Stimulated activated CD4-positive, alpha-beta T cell treated with anti-CD3 and anti-CD28 coated beads, Interleukin-2, amount 100 ng/mL, for 24 hours (primary cell): ENCODE measurements around the gene SFTPD.
A peak's percentile ranks its signal among the peaks of the same experiment; 100 is the strongest.
"Not testable (repeated sequence)": the region's sequence is repeated elsewhere in the genome, so short reads cannot be mapped to it uniquely, and the experiment has no call there.

Experiments used
- DNase-seq, 2 donors: peaks; one replicate each; pipeline ENCODE4 v3.0.0-alpha.2; 2020

SFTPD gene

DNA sequence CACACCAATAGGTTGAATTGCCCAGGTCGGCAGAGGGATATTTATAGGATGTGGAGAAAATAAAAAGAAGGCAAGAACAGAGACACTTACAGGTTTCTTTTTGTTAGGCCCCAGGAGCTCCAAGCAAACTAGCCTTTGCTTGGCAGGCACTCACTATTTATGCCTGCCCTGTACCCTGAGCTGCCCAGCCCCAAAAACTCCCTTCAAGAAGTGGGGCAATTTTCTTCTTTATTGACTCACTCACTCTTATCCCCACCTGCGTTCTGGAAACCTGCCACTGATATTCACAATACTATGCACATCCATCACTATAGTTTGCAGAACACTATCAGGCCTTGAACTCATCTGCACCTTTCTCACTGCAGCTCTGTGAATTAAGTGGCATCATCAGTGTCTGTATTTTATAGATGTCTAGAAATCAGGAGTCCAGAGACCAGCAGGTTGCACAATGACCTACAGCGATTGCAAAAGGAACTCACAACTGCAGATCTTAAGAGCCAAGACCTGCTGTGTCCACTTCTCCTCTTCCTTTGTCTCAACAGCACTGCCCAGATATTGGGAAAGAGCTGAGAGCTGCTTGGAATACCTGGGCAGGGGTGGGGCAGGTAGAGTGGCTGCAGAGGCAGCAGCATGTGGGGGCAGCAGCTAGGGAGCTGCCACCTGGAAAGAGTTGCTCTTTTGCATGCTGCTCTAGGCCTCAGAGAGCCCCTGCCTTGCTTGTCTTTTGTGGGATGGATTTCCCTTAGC, at the start of gene SFTPD:
Gene SFTPD, minus strand, starts transcription at position 130 of the 747 bp plus-strand sequence. CDS start 2,446 bp downstream, outside the sequence.
- no peak for DNase-seq

DNA sequence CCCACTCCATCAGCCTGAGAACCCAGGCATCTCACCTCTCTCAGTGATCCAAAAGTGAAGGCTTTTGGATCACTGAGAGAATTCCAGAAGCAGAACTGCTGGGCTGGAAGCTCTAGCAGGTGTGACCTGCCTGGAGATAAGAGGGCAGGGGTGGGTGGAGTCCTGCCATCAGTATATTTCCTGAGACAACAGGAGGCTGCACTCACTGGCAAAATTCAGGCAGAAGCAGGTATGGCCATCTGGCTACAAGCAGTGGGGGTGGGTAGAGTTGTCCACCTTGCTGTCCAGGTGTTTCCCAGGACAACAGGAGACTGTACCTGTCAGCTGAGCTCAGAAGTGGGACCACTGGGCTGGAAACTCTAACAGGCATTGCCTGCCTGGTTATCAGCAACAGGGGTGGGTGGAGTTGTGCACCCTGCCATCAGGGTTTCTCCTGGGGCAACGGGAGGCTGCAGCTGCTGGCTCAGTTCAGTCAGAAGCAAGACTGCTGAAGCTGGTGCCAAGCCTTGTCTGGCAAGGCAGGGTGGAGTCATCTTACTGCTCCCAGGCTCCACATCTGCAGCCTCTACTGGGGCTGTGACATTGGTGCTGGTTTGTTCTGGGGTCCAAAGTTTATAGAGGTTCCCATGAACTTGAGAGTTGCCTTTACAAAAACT, 47.2 kb upstream of the SFTPD start:
- DNase-seq: no peak

GRCh38 chr10:79994556-79994955, 45.7 kb upstream of the SFTPD start:
- no peak for DNase-seq

GRCh38 chr10:79988199-79988598, 39.3 kb upstream of the SFTPD start:
- DNase-seq: not testable (repeated sequence)

- not testable (repeated sequence) for DNase-seq
These were observed 37.8 kb upstream of the SFTPD start for GRCh38 chr10:79986661-79987060.

DNA sequence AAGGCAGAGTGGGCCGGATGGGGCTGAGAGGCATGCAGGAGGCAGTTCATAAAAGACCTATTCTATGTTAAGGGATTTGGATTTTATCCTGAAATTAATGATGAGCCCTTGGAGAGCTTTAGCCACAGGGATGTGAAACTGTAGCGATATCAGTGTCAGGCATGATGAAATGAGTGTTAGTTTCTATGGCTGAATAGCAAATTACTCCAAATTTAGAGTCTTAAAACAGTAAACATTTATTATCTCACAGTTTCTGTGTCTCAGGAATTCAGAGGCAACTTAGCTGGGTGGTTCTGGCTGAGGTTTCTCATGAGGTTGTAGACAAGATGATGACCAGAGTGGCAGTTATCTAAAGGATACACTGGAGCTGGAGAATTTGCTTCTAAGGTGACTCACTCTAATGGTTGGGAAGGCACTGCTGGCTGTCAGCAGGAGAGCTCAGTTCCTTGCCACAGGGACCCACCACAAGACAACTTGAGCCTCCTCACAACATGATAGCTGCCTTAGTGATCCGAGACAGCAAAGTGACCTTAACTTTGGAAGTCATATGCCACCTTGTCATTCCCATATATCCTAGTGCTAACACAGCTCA, 36.7 kb upstream of the SFTPD start:
- no peak for DNase-seq

- DNase-seq: peak; percentile 29 to 62
These were observed 35.9 kb upstream of the SFTPD start for GRCh38 chr10:79984851-79985250.

DNA sequence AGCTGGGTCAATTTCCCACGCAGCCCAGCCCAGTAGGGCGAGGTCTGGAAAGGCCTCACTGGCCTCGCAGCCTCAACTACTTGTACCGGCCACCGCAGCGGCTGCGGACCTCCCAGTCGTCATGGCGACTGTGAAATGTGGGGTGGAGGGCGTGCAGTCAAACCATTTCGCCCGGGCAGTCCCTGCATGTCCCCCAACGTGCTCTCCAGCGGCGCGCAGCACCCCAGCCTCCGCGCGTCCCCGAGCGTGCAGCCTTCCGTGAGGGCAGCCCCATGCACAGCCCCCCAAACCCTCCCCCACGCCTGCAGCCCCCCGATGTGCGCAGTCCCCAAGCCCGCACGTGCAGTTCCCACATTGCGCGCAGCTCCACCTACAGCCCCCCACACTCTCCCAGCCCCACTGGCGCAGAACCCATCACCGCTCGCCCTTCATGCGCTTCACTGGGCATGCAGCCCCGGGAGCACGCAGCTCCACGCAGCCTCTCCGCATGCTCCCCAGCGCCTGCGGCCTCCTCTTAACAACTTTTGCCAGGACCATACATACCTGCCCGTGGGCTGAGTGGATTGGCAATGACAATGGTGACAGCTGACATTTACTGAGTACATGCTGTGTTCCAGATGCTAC, 34.5 kb upstream of the SFTPD start:
- DNase-seq: no peak

DNA sequence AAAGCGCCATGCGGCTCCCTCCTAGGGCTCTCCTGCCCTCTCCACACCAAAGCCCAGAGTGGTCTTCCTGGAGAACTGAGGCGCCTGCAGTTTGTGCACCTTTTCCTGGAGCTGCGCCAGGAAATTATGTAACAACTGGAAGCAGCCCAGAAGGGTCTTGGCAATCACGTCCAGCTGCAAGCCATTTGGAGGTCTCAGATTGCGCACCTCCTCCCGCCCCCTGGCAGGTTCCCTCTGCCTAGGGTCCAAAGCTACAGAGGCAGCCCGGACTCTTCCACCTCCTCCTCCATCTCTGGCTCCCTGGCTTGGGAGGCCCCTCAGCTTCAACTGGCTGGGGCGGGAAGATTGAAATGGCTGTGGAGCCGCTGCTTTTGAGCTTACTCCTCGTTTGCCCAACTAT, 34.0 kb upstream of the SFTPD start:
- DNase-seq: no peak

- peak in 1 of 2 donors; percentile 22 for DNase-seq
These were observed 33.5 kb upstream of the SFTPD start for GRCh38 chr10:79982362-79982800.

- peak in 1 of 2 donors; percentile 52 for DNase-seq
These were observed 32.8 kb upstream of the SFTPD start for GRCh38 chr10:79981450-79982361.

DNA sequence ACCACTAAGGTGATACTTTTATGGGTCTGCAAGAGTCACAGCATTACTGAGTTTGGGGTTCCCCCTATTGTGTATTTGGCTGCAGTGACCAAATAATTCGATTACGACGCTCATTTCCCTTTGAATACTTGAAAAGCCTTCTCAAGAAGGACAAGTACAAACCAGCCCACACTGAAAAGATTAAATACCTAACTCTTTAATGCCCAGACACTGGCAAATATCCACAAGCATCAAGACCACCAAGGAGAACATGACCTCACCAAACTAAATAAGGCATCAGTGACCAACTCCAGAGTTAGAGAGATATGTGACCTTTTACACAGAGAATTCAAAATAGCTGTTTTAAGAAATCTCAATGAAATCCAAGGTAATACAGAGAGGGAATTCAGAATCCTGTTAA, 31.8 kb upstream of the SFTPD start:
- DNase-seq: no peak

DNA sequence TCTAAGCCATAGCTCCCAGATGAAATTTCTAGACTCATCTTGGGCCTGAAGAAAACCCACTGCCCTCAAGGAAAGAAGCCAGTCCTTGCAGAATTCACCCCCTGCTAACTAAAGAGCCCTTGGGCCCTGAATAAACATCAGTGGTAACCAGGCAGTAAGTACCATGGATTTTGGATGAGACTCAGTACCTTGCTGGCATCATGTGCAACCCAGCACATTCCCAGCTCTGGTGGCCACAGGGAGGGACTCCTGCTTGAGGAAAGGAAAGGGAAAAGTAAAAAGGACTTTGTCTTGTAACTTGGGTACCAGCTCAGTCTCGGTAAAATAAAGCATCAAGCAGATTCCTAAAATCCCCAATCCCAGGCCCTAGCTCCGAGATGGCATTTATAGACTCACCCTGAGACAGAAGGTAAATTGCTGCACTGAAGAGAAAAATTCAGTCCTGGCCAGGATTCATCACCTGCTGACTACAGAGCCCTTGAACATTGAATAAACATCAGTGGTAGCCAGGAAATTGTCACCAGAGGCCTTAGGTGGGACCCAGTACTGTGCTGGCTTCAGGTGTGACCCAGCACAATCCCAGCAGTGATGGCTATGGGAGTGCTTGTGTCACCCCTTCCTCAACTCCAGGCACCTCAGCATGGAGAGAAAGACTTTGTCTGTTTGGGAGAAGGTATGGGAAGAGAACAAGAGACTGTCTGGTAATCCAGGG, 31.2 kb upstream of the SFTPD start:
- DNase-seq: no peak

GRCh38 chr10:79979310-79979975, 30.5 kb upstream of the SFTPD start:
- DNase-seq: no peak

GRCh38 chr10:79976999-79977398, 28.1 kb upstream of the SFTPD start:
- no peak for DNase-seq

DNA sequence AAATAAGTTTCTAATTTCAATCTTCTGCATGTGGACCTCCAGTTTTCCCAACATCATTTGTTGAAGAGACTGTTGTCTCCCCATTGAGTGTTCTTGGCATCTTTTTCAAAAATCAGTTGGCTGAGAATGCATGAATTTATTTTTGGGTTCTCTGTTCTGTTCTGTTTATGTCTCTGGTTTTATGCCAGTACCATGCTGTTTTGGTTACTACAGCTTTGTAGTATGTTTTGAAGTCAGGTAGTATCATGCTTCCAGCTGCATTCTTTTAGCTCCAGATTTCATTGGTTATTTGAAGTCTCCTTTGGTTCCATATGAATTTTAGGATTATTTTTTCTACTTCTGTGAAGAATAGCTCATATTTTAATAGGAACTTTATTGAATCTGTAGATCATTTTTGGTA, 21.2 kb upstream of the SFTPD start:
- DNase-seq: no peak

GRCh38 chr10:79947787-79948424, 999 bp downstream of the SFTPD start:
- DNase-seq: no peak

GRCh38 chr10:79947083-79947415, 1.9 kb downstream of the SFTPD start:
- DNase-seq: no peak

DNA sequence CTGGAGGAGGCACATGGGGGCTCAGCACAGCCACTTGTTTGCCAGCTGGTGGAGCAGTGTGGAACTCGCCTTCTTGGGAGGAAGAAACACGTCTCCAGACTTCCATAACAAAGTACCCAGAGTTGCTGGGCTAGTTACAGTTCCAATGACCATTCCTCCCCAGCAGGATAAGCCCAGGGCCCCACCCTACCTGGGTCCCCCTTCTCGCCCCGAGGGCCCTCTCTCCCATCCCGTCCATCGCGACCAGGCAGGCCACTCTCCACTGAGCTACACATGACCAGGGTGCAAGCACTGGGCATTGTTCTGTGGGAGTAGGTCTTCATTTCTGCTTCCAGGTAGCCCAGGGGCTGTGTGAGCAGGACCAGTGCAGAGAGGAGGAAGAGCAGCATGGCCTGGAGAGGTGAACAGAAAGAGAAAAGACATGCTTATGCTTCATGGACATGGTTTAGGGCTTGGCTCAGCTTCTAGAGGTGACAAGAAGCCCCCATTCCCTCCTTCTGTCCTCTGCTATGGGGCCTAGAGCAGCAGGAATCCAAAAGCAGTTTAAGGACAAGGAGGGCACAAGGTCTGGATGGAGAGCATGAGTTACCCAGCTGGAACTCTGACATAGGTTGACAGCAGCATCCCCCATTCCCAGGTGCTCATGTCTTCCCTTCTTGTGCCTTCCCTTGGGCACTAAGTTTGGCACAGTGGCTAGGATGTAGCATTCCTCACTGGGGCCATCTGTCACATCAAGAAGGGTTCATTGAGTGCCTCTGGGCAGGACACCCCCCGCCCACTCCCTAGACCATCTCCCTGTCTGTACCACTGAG, 2.4 kb downstream of the SFTPD start:
- DNase-seq: no peak
